GM19397 (cell line): ENCODE measurements around the gene ISOC2.

Experiments used
- ATAC-seq: cut with Tn5 transposase; IDR thresholded peaks from one replicate; pipeline ENCODE4 v1.9.1; 2021; ENCODE audit warnings: mild to moderate bottlenecking, moderate library complexity; ENCODE audit not compliant: unreplicated experiment

The ISOC2 gene

DNA sequence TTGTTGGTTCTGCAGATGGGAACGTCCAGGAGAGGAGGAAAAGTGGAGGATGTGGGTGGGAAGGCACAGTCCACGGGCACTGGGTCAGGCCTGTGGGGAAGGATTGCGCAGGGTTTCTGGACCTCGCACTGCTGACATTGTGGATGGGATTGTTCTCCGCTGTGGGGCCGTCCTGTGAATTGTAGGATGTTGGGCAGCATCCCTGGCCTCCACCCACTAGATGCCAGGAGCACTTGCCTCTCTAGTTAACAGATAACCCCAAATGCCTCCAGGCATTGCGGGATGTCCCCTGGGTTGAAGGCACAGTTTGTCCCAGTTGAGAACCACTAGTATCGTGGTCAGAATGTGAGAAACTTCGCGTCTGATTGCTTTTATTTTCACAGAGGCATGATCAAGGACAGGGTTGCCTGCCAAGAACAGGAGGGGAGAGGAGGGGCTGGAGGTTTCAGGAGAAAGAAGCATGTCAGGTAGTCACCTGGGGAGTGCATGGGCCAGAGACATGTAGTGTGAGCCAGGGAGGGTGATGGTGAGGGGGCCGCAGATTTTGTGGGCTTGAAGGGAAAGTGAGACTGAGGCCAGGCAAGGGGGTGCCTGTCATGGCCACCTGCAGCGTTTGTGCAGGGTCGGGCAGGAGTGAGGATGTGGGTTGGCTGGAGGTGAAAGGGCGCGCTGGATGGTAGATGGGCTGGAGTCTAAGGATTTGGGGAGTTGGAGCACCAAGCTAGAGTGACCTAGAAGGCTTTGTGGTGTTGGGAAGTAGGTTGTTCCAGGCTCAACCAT lies 18.2 kb upstream of the ISOC2 start:
- no peak for ATAC-seq

- no peak for ATAC-seq
Measured at GRCh38 chr19:55479045-55479444, 17.6 kb upstream of the ISOC2 start.

- no peak for ATAC-seq
Measured at GRCh38 chr19:55478364-55478763, 16.9 kb upstream of the ISOC2 start.

DNA sequence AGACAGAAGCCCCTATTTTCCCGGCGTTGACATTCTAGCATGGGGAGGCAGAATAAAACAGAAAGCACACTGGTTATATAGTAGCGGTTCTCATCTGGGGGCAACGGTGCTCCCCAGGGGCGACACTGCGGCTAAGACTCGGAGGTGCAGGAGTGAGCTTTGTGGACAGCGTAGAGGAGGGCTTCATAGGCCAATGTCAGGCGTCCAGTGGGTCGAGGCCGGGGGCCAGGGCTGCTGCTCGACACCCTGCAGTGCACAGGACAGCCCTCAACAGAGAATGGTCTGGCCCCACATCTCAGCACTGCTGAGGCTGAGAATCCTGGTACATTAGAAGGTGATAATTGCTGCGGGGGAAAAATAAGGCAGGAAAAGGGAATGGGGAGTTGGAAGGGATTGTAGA lies 16.5 kb upstream of the ISOC2 start:
- ATAC-seq: no peak

GRCh38 chr19:55476100-55476775 lies 14.8 kb upstream of the ISOC2 start, which contains the start of gene ZNF628:
Gene ZNF628 (plus strand): TSS chr19:55476617. CDS start chr19:55479911, 3,294 bp downstream.
- peak; percentile 93 for ATAC-seq

DNA sequence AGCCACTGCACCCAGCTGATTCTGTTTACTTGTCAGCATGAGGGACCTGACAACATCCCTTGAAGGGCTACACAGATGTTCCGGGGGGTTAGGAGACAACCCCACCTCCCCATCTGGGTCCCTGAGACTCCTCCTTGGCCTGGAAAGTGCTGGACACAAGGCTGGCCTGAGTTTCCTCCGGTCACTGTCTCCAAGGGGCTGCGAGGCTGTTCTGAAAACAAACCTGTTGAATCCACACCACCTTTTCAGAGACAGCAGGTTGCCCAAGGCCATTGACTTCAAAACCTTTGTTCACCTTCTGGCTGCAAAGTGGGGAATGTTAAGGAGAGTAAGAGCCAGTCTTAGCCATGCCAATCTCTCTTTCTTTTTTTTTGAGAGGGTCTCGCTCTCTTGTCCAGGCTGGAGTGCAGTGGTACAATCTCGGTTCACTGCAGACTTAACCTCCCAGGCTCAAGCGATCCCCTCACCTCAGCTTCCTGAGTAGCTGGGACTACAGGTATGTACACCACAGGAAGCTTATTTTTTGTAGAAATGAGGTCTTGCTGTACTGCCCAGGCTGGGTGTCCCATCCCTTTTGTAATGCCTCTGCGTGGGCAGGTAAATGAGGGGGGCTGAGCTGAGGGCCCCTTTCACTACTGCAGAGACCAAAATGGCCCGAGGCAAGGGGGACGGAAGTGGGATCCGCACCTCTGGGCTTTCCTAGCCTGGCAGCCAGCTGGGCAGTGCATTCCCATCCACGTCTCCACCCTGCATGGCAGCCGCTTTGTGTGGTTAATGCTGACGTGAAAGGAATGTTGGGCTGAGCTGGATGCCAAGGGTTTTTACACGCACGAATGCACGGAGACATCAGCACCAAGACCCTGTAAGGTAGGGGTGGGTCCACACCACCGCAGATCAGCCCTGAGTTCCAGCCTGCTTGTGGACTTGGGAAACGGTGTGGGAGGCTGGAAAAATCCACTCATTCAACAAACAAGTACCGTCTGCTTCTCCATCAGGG lies 13.1 kb upstream of the ISOC2 start:
- no peak for ATAC-seq

DNA sequence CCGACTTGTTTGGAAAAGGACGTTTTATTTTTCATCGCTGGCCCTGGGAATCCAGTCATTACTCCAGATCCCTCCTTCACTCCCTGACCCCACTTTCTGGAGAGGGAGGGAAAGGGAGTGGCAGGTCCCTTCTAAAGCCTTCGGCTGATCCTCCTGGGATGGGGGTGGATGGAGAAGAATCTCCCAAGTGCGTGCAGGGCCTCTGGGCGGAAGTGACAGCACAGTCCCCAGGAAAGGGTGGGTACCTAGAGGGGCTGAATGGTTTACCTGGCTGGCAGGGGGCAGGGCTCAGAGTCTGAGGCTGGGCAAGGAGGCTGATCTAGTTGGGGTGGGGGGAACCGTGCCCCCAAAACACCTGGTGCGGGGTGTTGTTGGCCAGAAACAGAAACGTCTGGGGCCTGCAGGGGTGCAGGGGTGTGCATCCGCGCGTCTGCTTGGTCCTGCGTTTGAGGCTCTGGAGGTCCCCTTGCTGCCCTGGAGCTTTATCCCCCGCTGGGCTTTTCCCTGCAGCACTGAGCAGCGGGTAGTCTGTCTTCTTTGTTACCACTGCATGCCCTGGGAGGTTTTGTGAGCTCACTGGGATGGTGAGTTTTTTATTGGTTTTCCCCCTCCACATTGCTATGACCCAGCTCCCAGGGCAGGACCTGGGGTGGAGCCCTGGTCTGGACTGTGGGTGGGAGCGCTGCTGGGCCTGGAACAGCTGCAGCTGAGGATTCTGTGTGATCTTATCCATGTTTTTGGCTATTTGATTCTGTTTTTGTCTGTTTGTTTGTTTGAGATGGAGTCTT lies 12.0 kb upstream of the ISOC2 start:
- ATAC-seq: no peak

- ATAC-seq: no peak
Measured at GRCh38 chr19:55472463-55472862, 11.0 kb upstream of the ISOC2 start.

DNA sequence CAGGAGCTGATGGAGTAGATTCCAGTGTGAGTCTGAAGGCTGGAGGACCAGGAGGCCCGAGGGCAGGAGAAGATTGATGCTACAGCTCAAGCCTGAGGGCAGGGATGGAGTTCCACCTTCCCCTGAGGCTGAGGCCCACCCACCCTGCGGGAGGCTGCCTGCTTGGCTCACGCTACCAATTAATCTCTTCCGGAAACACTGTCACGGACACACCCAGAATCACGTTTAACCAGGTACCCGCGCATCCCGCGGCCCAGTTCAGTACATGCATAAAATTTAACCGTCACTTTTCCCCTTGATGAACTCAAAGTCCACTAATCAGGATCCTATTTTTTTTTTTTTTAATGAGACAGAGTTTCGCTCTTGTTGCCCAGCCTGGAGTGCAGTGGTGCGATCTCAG lies 9.8 kb upstream of the ISOC2 start:
- ATAC-seq: no peak

- ATAC-seq: no peak
Measured at GRCh38 chr19:55468054-55468393, 6.6 kb upstream of the ISOC2 start.

DNA sequence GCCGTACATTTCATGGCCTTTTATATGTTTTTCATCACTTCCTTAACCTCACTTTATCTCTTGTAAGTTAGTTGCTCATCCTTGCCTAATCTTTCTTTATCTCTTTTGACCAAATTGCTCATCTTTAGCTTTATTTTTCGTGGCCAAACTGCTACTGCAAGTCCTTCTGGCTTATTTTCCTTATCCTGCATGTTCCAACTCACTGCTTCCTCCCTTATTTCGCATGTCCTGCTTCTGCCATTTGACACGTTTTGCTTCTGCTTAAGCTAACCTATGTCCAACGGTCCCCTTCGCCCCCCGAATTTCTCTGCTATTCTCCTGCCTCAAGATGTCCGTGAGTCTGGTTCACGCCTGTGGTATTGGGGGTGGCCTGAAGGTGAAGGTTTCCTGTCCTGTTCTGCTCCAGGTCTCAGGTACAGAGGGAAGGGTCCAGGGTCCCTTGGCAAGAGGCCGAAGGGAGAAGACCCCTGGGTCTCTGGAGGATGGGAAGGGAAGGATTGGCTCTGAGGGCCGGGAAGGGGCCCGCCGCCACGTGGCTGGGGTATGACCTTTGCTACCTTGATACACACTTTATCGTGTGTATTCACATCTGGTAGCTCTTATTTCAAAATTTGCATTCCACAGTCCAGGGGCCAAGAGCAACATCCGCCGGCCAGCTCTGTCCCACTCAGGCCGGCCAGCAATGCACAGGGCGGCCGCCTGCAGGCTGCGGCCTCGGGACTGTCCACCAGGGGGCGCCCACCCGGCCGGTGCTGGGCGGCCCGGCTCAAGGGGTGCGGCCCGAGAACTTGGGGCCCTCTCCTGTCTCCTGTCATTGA lies 6.0 kb upstream of the ISOC2 start:
- ATAC-seq: no peak

GRCh38 chr19:55466241-55466614 lies 4.8 kb upstream of the ISOC2 start:
- no peak for ATAC-seq

DNA sequence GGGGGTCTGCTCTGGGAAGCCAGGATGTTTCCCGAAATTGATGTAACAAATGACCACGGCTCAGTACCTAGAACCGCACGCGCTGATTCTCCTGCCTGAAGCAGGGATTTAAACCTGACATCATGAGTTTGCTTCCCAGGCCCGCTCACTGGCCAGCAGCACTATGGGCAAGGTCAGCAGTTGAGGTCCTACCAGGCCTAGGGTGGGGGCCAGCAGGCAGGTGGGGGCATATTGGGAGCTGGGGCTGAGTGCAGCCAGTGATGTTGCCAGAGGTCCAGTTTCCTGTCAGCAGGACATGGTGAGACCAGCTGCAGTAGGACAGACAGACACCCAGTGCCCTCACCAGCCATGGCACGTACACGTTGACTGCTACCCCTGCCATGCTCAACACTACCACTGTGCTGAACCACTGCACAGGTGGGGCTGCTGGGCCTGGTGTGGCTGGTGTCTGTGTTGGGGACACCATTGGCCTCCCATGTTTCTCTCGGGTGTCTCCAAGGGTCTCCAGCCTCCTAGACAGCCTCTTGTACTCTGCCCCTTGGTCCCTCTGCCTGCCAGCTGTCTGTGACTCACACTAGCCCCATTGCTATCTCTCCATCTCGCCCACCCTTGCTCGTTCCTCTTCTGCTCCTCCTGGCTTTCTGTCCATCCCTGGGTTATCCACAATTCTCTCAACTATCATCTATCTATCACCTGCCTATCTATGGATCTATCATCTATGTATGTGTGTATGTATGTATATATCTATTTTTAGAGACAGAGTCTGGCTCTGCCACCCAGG lies 4.2 kb upstream of the ISOC2 start:
- ATAC-seq: no peak

DNA sequence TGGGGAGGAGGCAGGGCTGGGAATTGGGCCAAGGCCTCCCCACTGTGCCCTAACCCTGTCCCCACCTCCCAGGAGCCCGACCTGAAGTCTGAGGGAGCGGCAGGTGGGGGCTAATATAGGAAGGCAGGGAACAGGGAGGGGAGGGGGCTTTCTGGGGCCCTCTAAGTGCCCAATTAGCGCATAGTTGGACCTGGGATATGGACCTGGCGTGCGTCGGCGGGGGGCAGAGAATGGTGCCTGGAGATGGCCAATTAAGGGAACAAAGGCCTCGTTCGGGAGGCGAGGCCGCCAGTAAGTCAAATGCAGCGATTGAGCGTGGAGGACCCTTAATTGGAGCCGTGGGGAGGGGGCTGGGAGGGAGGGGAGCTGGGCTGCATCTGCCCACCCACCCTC lies 3.2 kb upstream of the ISOC2 start, which contains the start of gene C19orf85:
C19orf85 (minus strand) TSS at position 90 of the 393 bp plus-strand sequence. CDS start 197 bp downstream, outside the sequence.
- ATAC-seq: no peak

DNA sequence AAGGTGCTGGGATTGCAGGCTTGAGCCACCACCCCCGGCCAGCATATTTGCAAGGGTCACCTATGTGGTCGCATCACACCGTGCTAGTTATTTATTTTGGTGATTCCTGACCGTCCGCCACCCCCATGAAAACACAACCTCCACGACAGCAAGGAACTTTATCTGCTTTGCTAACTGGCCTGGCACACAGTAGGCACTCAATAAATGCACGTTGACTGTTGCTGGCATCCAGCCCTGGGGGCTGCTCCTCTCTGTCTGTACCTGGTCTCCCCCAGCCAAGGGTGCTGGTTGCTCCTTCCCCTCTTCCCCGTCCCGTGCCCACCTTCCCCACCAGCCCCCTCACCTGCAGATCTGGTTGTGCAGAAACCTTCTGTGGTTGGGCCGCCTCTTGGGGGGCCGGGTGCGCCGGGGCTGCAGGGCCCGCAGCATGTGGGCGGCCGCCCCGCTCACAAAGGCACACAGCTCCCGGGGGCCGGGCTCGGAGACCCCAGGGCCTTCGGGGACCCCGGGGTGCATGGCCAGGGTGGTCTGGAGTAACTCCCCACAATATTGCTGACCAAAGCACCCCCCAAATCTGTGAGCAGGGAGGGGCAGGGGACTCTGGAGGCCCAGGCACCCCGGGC lies 2.7 kb upstream of the ISOC2 start:
- no peak for ATAC-seq

DNA sequence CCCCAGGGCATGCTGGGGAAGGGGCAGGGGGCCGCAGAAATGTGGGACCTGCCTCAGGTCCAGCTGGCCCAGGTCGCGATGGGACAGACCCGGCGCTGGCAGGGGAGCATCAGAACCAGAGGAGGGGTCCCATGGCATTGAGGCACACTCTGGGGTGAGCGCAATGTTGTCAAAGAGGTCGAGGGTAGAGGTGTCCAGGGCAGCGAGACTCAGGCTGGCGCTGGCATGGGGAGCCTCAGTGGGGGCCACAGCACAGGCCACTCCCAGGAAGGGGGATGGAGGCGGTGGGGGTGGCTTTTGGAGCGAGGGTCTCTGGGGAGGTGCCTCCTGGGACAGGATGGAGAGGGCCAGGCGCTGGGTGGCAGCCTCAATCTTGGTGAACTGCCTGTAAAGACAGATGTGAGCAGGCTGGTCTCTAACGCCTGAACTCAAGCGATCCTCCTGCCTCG lies 2.2 kb upstream of the ISOC2 start:
- ATAC-seq: no peak

DNA sequence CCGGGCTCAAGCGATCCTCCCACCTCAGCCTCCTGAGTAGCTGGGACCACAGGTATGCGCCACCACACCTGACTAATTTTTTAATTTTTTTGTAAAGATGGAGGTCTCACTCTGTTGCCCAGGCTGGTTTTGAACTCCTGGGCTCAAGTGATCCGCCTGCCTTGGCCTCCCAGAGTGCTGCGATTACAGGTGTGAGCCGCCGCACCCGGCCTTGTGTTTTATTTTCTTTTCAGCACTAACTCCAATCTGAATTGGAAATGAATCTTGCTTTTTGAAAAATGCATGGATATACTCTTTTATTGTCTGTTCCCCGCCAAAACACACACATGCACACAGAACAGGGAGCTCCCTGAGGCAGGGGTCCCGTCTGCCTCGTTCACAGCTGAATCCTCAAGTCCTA lies 1.3 kb upstream of the ISOC2 start:
- ATAC-seq: no peak

DNA sequence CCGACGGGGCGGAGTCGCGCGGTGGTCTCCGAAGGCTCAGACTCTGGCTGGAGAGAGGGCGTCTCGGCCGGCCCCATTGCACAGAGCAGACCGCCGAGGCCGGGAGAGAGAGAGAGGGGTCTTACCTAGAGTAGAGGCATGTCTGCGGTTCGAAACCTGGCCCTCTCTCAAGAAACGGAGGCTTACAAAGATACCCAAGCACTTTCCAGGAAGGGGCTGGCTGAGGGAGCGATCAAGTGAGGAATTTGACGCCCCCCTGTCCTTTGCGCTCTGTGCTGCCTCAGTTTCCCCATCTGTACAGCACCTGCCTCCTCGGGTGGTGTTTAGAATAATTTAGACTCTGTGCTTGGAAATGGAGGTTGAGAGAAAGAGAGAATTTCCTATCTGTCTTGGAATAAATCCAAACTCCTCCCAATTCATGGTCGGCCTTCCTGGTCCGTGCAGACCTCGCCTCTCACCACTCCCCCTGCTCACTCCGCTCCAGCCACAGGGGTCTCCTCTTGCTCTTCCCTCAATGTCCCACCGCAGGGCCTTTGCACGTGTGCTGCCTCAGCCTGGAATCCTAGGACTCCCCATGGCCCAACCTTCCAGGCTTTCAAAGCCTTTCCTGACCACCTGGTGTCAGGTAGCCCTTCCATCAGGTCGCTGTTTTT lies 658 bp upstream of the ISOC2 start:
- ATAC-seq: no peak
